ENCODE results near the gene MBL2. TPM values are rescaled to one million over a fixed set of nuclear protein-coding genes. Genes with fewer than 3 reads are reported as not detected.

MBL2 gene
- total RNA-seq (not detected), polyA plus RNA-seq (ENCODE audit: insufficient read length in 2 of 2) (not detected)
- long read RNA-seq, donor 1: 0 reads
- long read RNA-seq, donor 2: 0 reads
- long read RNA-seq, donor 3: 0 reads
- long read RNA-seq, donor 4: 0 reads

GRCh38 chr10:52772623-52773022, at the start of gene MBL2:
TSS of gene MBL2 (minus strand) at chr10:52772784. CDS start at chr10:52771635, 1,149 bp downstream.
- Histone ChIP-seq H3K27ac (ENCODE audit: low read depth, low read length) (no peak within 1 kb of the TSS), H3K27me3 (ENCODE audit: control insufficient read depth, insufficient read depth, low read length) (no peaks in the 10 kb centered on the region), H3K36me3 (ENCODE audit: control insufficient read depth, insufficient read depth, low read length) (no peaks in the 10 kb centered on the region), H3K4me3 (ENCODE audit: low read depth, low read length) (no peak within 1 kb of the TSS), H3K4me1 (ENCODE audit: control insufficient read depth, insufficient read depth, low read length) (no peaks in the 10 kb centered on the region), H3K9me3 (ENCODE audit: control insufficient read depth, insufficient read depth, low read length) (no peaks in the 10 kb centered on the region)
- no peak for DNase-seq (ENCODE audit: low read depth in 4 of 6, low spot score in 6 of 6)
- 97% methylated on average over 3 of the region's 3 CpGs for WGBS (ENCODE audit: insufficient coverage)

GRCh38 chr10:52820309-52820708, 47.7 kb upstream of the MBL2 start:
- H3K27me3 ChIP-seq (ENCODE audit: control insufficient read depth, insufficient read depth, low read length): no peaks in the 10 kb centered on the region
- H3K27ac ChIP-seq (ENCODE audit: low read depth, low read length): no peak overlapping the region
- no peak overlapping the region for H3K4me3 ChIP-seq (ENCODE audit: low read depth, low read length)
- DNase-seq (ENCODE audit: low read depth in 4 of 6, low spot score in 6 of 6): peak in 1 of 6 donors; percentile 33
- no CpG with 5 or more reads among the region's 1 CpG for WGBS (ENCODE audit: insufficient coverage)
- H3K36me3 ChIP-seq (ENCODE audit: control insufficient read depth, insufficient read depth, low read length): no peaks in the 10 kb centered on the region
- no peaks in the 10 kb centered on the region for H3K4me1 ChIP-seq (ENCODE audit: control insufficient read depth, insufficient read depth, low read length)
- H3K9me3 ChIP-seq (ENCODE audit: control insufficient read depth, insufficient read depth, low read length): no peaks in the 10 kb centered on the region

GRCh38 chr10:52818019-52818418, 45.4 kb upstream of the MBL2 start:
- no peak overlapping the region for H3K27ac ChIP-seq (ENCODE audit: low read depth, low read length)
- H3K9me3 ChIP-seq (ENCODE audit: control insufficient read depth, insufficient read depth, low read length): no peaks in the 10 kb centered on the region
- peak in 5 of 6 donors; percentile 28 to 91 (median 42) for DNase-seq (ENCODE audit: low read depth in 4 of 6, low spot score in 6 of 6)
- H3K27me3 ChIP-seq (ENCODE audit: control insufficient read depth, insufficient read depth, low read length): no peaks in the 10 kb centered on the region
- no peaks in the 10 kb centered on the region for H3K36me3 ChIP-seq (ENCODE audit: control insufficient read depth, insufficient read depth, low read length)
- H3K4me1 ChIP-seq (ENCODE audit: control insufficient read depth, insufficient read depth, low read length): no peaks in the 10 kb centered on the region
- 14% methylated on average over 1 of the region's 3 CpGs for WGBS (ENCODE audit: insufficient coverage)
- no peak overlapping the region for H3K4me3 ChIP-seq (ENCODE audit: low read depth, low read length)

GRCh38 chr10:52814506-52814905, 41.9 kb upstream of the MBL2 start:
- Histone ChIP-seq H3K36me3 (ENCODE audit: control insufficient read depth, insufficient read depth, low read length) (no peaks in the 10 kb centered on the region), H3K27me3 (ENCODE audit: control insufficient read depth, insufficient read depth, low read length) (no peaks in the 10 kb centered on the region), H3K27ac (ENCODE audit: low read depth, low read length) (no peak overlapping the region), H3K4me1 (ENCODE audit: control insufficient read depth, insufficient read depth, low read length) (no peaks in the 10 kb centered on the region), H3K9me3 (ENCODE audit: control insufficient read depth, insufficient read depth, low read length) (peaks cover 5% of the 10 kb centered on the region), H3K4me3 (ENCODE audit: low read depth, low read length) (no peak overlapping the region)
- 37% methylated on average over 3 of the region's 5 CpGs for WGBS (ENCODE audit: insufficient coverage)
- no peak for DNase-seq (ENCODE audit: low read depth in 4 of 6, low spot score in 6 of 6)

GRCh38 chr10:52811776-52812175, 39.2 kb upstream of the MBL2 start:
- DNase-seq (ENCODE audit: low read depth in 4 of 6, low spot score in 6 of 6): no peak
- Histone ChIP-seq H3K36me3 (ENCODE audit: control insufficient read depth, insufficient read depth, low read length) (no peaks in the 10 kb centered on the region), H3K27ac (ENCODE audit: low read depth, low read length) (no peak overlapping the region), H3K27me3 (ENCODE audit: control insufficient read depth, insufficient read depth, low read length) (no peaks in the 10 kb centered on the region), H3K9me3 (ENCODE audit: control insufficient read depth, insufficient read depth, low read length) (peaks cover 5% of the 10 kb centered on the region), H3K4me3 (ENCODE audit: low read depth, low read length) (no peak overlapping the region), H3K4me1 (ENCODE audit: control insufficient read depth, insufficient read depth, low read length) (no peaks in the 10 kb centered on the region)

- Histone ChIP-seq H3K4me1 (ENCODE audit: control insufficient read depth, insufficient read depth, low read length) (no peaks in the 10 kb centered on the region), H3K9me3 (ENCODE audit: control insufficient read depth, insufficient read depth, low read length) (peaks cover 5% of the 10 kb centered on the region), H3K4me3 (ENCODE audit: low read depth, low read length) (no peak overlapping the region), H3K27ac (ENCODE audit: low read depth, low read length) (no peak overlapping the region), H3K36me3 (ENCODE audit: control insufficient read depth, insufficient read depth, low read length) (no peaks in the 10 kb centered on the region), H3K27me3 (ENCODE audit: control insufficient read depth, insufficient read depth, low read length) (no peaks in the 10 kb centered on the region)
- DNase-seq (ENCODE audit: low read depth in 4 of 6, low spot score in 6 of 6): no peak
- WGBS (ENCODE audit: insufficient coverage): 100% methylated on average over 1 of the region's 2 CpGs
Measured at GRCh38 chr10:52810761-52811160, 38.2 kb upstream of the MBL2 start.

- 100% methylated on average over 1 of the region's 2 CpGs for WGBS (ENCODE audit: insufficient coverage)
- H3K27ac ChIP-seq (ENCODE audit: low read depth, low read length): no peak overlapping the region
- H3K27me3 ChIP-seq (ENCODE audit: control insufficient read depth, insufficient read depth, low read length): no peaks in the 10 kb centered on the region
Measured at GRCh38 chr10:52807803-52808202, 35.2 kb upstream of the MBL2 start.

GRCh38 chr10:52805414-52806285, 33.1 kb upstream of the MBL2 start:
- Histone ChIP-seq H3K9me3 (ENCODE audit: control insufficient read depth, insufficient read depth, low read length) (no peaks in the 10 kb centered on the region), H3K4me1 (ENCODE audit: control insufficient read depth, insufficient read depth, low read length) (no peaks in the 10 kb centered on the region), H3K27me3 (ENCODE audit: control insufficient read depth, insufficient read depth, low read length) (no peaks in the 10 kb centered on the region), H3K27ac (ENCODE audit: low read depth, low read length) (no peak overlapping the region), H3K4me3 (ENCODE audit: low read depth, low read length) (no peak overlapping the region), H3K36me3 (ENCODE audit: control insufficient read depth, insufficient read depth, low read length) (no peaks in the 10 kb centered on the region)
- 92% methylated on average over 22 of the region's 25 CpGs for WGBS (ENCODE audit: insufficient coverage)
- DNase-seq (ENCODE audit: low read depth in 4 of 6, low spot score in 6 of 6): no peak

More at GRCh38 chr10:52807803-52808202, 35.2 kb upstream of the MBL2 start:
- Histone ChIP-seq H3K4me1 (ENCODE audit: control insufficient read depth, insufficient read depth, low read length) (no peaks in the 10 kb centered on the region), H3K36me3 (ENCODE audit: control insufficient read depth, insufficient read depth, low read length) (no peaks in the 10 kb centered on the region), H3K9me3 (ENCODE audit: control insufficient read depth, insufficient read depth, low read length) (peaks cover 5% of the 10 kb centered on the region), H3K4me3 (ENCODE audit: low read depth, low read length) (no peak overlapping the region)
- no peak for DNase-seq (ENCODE audit: low read depth in 4 of 6, low spot score in 6 of 6)

GRCh38 chr10:52801947-52802346, 29.4 kb upstream of the MBL2 start:
- no peak for DNase-seq (ENCODE audit: low read depth in 4 of 6, low spot score in 6 of 6)
- Histone ChIP-seq H3K4me1 (ENCODE audit: control insufficient read depth, insufficient read depth, low read length) (no peaks in the 10 kb centered on the region), H3K4me3 (ENCODE audit: low read depth, low read length) (no peak overlapping the region), H3K36me3 (ENCODE audit: control insufficient read depth, insufficient read depth, low read length) (no peaks in the 10 kb centered on the region), H3K27ac (ENCODE audit: low read depth, low read length) (no peak overlapping the region), H3K27me3 (ENCODE audit: control insufficient read depth, insufficient read depth, low read length) (no peaks in the 10 kb centered on the region), H3K9me3 (ENCODE audit: control insufficient read depth, insufficient read depth, low read length) (no peaks in the 10 kb centered on the region)
- 20% methylated on average over 1 of the region's 1 CpG for whole genome bisulfite sequencing (ENCODE audit: insufficient coverage)

- WGBS (ENCODE audit: insufficient coverage): 97% methylated on average over 5 of the region's 5 CpGs
- Histone ChIP-seq H3K4me1 (ENCODE audit: control insufficient read depth, insufficient read depth, low read length) (no peaks in the 10 kb centered on the region), H3K36me3 (ENCODE audit: control insufficient read depth, insufficient read depth, low read length) (no peaks in the 10 kb centered on the region), H3K27me3 (ENCODE audit: control insufficient read depth, insufficient read depth, low read length) (no peaks in the 10 kb centered on the region), H3K9me3 (ENCODE audit: control insufficient read depth, insufficient read depth, low read length) (no peaks in the 10 kb centered on the region), H3K4me3 (ENCODE audit: low read depth, low read length) (no peak overlapping the region), H3K27ac (ENCODE audit: low read depth, low read length) (no peak overlapping the region)
- no peak for DNase-seq (ENCODE audit: low read depth in 4 of 6, low spot score in 6 of 6)
Measured at GRCh38 chr10:52786098-52786497, 13.5 kb upstream of the MBL2 start.
